Gastroesophageal sphincter (tissue), 4 donors: ENCODE measurements around the gene POLR3K. TPM values are rescaled to one million over a fixed set of nuclear protein-coding genes. Genes with fewer than 3 reads are reported as not detected.

Experiments used
- ATAC-seq: fragments of 150-250 bp; one replicate; pipeline ENCODE4 v1.9.1; 2016; ENCODE audit warnings: mild to moderate bottlenecking, moderate library complexity
- H3K27ac ChIP-seq, 4 donors: fragments of 200-600 bp; sonication (generic) in 3 of 4; 1 replicate in 3 of 4; 2 replicates in 1 of 4; pipeline ENCODE4 v1.5.1; 2016 to 2019
- H3K27me3 ChIP-seq: fragments of 200-600 bp; sonication (generic); one replicate; pipeline ENCODE4 v1.5.1; 2019
- H3K36me3 ChIP-seq, 2 donors: fragments of 200-600 bp; sonication (generic); one replicate each; pipeline ENCODE4 v1.5.1; 2019; ENCODE audit warnings: control low read depth in 1 of 2
- H3K4me1 ChIP-seq, 3 donors: fragments of 200-600 bp; sonication (generic); 1 replicate in 2 of 3; 2 replicates in 1 of 3; pipeline ENCODE4 v1.5.1; 2016 to 2019; ENCODE audit warnings: control low read depth in 2 of 3
- H3K4me3 ChIP-seq, 2 donors: fragments of 200-600 bp; sonication (generic); one replicate each; pipeline ENCODE4 v1.5.1; 2019; ENCODE audit warnings: mild to moderate bottlenecking in 1 of 2, moderate library complexity in 1 of 2
- H3K9me3 ChIP-seq, 3 donors: fragments of 200-600 bp; sonication (generic); one replicate each; pipeline ENCODE4 v1.5.1; 2017 to 2019; ENCODE audit warnings: control low read depth in 2 of 3
- EP300 ChIP-seq: sonication (generic); formaldehyde crosslinking; IDR thresholded peaks from one replicate; pipeline ENCODE4 v1.6.1; 2017; ENCODE audit warnings: antibody characterized with exemption, mild to moderate bottlenecking
- POLR2A ChIP-seq, 2 donors: fragments of 450-650 bp; IDR thresholded peaks; one replicate each; pipeline ENCODE4 v1.6.1; 2017; ENCODE audit warnings: antibody characterized with exemption in 2 of 2, mild to moderate bottlenecking in 2 of 2, moderate library complexity in 1 of 2
- POLR2AphosphoS5 ChIP-seq: sonication (generic); formaldehyde crosslinking; IDR thresholded peaks from one replicate; pipeline ENCODE4 v1.6.1; 2017; ENCODE audit warnings: antibody characterized with exemption
- WGBS, 2 donors: methylation state at CpG; one replicate each; pipeline ENCODE4 v1.1.5; 2018; ENCODE audit warnings: low coverage in 1 of 2; 5-methylcytosine and 5-hydroxymethylcytosine counted together
- total RNA-seq, 4 donors: library from RNA; depleted of rRNA; stranded (reverse); fragments of >200 nt; gene quantifications; one replicate each; pipeline ENCODE4 v1.1.0, GENCODE V29; 2016
- TF ChIP-seq, protein P1 (sequence below), 4 experiments: fragments of 200-600 bp in 2 of 4; fragments of 450-650 bp in 2 of 4; sonication (generic) in 1 of 4; IDR thresholded peaks; one replicate each; pipeline ENCODE4 v1.5.1; 2017 to 2019; ENCODE audit warnings: antibody characterized with exemption in 4 of 4, mild to moderate bottlenecking in 2 of 4, moderate library complexity in 2 of 4

The POLR3K gene
- total RNA-seq, 4 donors from 2014 or later, result 2.6 to 5.1 (median 4.5) TPM

DNA sequence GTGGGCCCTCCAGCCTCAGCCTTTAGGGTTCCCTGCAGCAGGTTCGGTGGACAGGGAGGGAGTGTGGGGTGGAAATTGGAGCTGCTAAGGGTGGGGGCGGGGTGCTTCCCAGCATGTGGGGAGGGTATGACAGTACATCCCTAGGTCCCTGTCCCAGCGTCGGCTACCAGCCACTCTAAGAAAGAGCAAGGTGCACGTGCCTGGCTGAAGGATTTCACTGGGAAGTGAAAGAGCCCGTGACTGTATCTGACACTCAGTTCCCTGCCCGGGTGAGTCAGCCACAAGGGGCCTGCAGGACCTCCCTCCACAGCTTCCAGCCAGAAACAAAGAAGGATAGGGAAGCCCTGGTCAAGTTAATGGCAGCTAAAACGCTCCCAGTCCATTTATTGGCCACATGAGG, 4.3 kb upstream of the POLR3K start:
- peaks cover 0 to 76% of the 10 kb centered on the region in 2 donors for H3K36me3 ChIP-seq
- 36 to 62% methylated on average over 3 to 5 of the region's 8 CpGs for WGBS, 2 donors
- H3K27ac ChIP-seq, result peak overlapping the region in 1 of 4 donors; percentile 24
- no peaks in the 10 kb centered on the region for H3K27me3 ChIP-seq
- TF ChIP-seq POLR2A (IDR thresholded peaks at IDR 0.05), result no peak
- TF ChIP-seq, protein P1, sequence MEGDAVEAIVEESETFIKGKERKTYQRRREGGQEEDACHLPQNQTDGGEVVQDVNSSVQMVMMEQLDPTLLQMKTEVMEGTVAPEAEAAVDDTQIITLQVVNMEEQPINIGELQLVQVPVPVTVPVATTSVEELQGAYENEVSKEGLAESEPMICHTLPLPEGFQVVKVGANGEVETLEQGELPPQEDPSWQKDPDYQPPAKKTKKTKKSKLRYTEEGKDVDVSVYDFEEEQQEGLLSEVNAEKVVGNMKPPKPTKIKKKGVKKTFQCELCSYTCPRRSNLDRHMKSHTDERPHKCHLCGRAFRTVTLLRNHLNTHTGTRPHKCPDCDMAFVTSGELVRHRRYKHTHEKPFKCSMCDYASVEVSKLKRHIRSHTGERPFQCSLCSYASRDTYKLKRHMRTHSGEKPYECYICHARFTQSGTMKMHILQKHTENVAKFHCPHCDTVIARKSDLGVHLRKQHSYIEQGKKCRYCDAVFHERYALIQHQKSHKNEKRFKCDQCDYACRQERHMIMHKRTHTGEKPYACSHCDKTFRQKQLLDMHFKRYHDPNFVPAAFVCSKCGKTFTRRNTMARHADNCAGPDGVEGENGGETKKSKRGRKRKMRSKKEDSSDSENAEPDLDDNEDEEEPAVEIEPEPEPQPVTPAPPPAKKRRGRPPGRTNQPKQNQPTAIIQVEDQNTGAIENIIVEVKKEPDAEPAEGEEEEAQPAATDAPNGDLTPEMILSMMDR (IDR thresholded peaks at IDR 0.05), result no peak
- no peak for TF ChIP-seq POLR2AphosphoS5
- TF ChIP-seq EP300, result no peak
- peaks cover 0 to 13% (median 0%) of the 10 kb centered on the region in 3 donors for H3K4me1 ChIP-seq
- no peak for ATAC-seq
- H3K9me3 ChIP-seq, result no peaks in the 10 kb centered on the region
- no peak overlapping the region for H3K4me3 ChIP-seq

DNA sequence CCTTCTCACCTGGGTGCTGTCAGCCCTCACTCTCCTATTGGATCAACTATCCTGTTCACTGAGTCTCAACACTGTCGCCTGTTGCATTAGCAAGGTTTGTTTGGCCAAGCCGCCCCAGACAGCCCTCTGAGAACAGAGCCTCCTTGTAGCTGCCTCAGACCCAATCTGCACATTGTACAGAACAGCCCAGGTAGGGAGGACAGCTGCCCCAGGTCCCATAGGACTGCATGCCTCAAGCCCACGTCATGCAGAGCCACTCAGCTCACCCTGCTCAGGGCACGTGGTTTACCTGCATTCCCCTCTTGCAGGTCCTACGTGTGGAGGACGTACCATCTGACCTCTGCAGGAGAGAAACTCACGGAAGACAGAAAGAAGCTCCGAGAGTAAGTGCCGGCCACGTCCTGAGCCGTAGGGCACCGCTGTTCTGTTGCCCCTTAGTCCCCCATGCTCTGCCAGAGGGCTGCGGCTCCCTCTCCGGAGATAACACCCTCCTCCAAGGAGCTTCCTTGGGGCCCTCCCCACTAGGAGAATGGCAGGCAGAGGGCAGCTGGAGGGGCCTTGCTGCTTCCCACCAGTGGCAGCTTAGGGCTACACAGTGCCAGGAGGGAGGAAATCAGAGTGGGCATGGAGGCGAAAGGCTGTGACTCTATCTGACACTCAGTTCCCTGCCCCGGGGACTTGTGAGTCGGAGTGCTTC, 3.0 kb upstream of the POLR3K start:
- no peak overlapping the region for H3K4me3 ChIP-seq
- H3K36me3 ChIP-seq, result peaks cover 0 to 62% of the 10 kb centered on the region in 2 donors
- H3K4me1 ChIP-seq, result peaks cover 0 to 26% (median 0%) of the 10 kb centered on the region in 3 donors
- no peaks in the 10 kb centered on the region for H3K27me3 ChIP-seq
- no peak for ATAC-seq
- no peak overlapping the region for H3K27ac ChIP-seq
- no peaks in the 10 kb centered on the region for H3K9me3 ChIP-seq
- no peak for TF ChIP-seq POLR2A (IDR thresholded peaks at IDR 0.05)
- TF ChIP-seq, protein P1 (IDR thresholded peaks at IDR 0.05), result no peak
- TF ChIP-seq EP300, result no peak
- TF ChIP-seq POLR2AphosphoS5, result no peak
- 72 to 73% methylated on average over 4 to 5 of the region's 17 CpGs for WGBS, 2 donors

DNA sequence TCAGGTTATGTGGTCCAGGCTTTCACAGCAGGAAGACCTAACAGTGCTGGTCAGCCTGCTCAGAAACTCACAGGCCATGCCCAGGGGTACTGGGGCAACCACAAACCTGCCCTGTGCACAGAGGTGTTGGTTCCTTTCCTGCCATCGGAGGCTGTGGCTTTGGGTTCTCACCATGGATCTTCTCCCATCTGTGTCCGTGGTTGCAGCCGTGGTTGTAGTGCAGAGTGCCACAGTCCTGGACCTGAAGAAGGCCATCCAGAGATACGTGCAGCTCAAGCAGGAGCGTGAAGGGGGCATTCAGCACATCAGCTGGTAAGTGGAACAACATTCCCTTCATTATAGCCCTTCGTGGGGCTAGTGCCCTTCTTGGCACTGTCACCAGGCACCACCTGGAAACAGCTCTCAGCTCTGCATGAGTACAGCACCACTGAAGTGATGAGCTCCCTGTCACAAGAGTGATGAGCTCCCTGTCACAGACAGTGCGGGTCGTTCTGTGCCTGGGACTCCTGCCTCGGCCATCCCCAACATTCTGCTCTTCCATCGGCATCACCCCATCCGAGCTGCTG, 2.2 kb upstream of the POLR3K start:
- Histone ChIP-seq H3K27ac (no peak overlapping the region), H3K27me3 (no peaks in the 10 kb centered on the region), H3K9me3 (no peaks in the 10 kb centered on the region), H3K4me1 (peaks cover 0 to 33% (median 0%) of the 10 kb centered on the region in 3 donors), H3K36me3 (peaks cover 0 to 57% of the 10 kb centered on the region in 2 donors), H3K4me3 (no peak overlapping the region)
- no peak for ATAC-seq
- TF ChIP-seq POLR2A (IDR thresholded peaks at IDR 0.05), result no peak
- no peak for TF ChIP-seq POLR2AphosphoS5
- WGBS, 2 donors, result 60% methylated on average over 1 of the region's 11 CpGs; no CpG with 5 or more reads in 1 of the 2 donors

DNA sequence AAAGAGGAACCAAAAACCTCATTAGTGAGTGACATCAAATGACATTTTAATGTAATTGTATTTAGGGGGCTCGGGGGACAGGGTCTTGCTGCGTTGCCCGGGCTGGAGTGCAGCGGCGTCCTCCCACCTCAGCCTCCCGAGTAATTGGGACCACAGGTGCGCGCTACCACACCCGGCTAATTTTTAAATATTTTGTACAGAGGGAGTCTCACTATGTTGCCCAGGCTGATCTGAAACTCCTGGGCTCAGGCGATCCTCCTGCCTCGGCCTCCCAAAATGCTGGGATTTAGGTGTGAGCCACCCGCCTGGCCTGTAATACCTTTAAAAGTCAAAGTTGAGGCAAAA, 801 bp upstream of the POLR3K start:
- ATAC-seq, result no peak
- H3K9me3 ChIP-seq, result no peaks in the 10 kb centered on the region
- TF ChIP-seq, protein P1 (IDR thresholded peaks at IDR 0.05), result no peak
- TF ChIP-seq POLR2A (IDR thresholded peaks at IDR 0.05), result no peak
- peak overlapping the region; percentile 19 to 86 (median 79) for H3K27ac ChIP-seq
- H3K36me3 ChIP-seq, result peaks cover 0 to 48% of the 10 kb centered on the region in 2 donors
- H3K4me1 ChIP-seq, result peaks cover 0 to 34% (median 0%) of the 10 kb centered on the region in 3 donors
- H3K27me3 ChIP-seq, result no peaks in the 10 kb centered on the region
- WGBS, 2 donors, result 37 to 59% methylated on average over 3 to 9 of the region's 12 CpGs
- peak overlapping the region; percentile 62 to 66 for H3K4me3 ChIP-seq

DNA sequence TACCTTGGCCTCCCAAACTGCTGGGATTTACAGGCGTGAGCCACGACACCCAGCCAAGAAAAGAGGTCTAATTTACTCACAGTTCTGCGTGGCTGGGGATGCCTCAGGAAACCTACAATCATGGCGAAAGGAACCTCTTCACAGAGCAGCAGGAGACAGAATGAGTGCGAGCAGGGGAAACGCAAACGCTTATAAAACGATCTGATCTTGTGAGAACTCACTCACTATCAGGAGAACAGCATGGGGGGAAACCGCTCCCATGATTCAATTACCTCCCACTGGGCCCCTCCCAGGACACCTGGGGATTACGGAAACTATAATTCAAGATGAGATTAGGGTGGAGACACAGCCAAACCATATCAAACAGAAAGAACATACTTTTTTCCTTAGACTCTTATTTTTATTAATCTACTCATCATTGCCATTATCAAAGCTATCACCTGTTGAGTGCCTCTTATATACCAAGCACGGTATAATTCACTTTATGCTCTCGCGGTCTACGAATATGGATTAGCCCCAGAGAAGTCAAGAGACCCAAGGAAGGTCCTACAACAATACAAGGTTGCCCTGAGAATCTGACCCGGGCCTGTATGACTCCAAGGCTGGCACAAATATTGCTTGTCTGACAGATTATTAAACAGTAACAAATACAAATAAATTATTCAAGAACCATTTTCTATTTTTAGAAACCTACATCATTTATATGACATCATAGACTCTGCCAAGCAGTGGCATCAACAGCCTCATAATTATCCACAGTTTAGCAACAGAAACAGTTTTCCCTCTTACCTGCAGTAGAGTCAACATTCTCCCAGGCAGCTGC, 2.4 kb downstream of the POLR3K start:
- Histone ChIP-seq H3K36me3 (peaks cover 0 to 44% of the 10 kb centered on the region in 2 donors), H3K27ac (no peak overlapping the region), H3K27me3 (no peaks in the 10 kb centered on the region), H3K4me1 (peaks cover 0 to 34% (median 0%) of the 10 kb centered on the region in 3 donors), H3K4me3 (no peak overlapping the region), H3K9me3 (no peaks in the 10 kb centered on the region)
- WGBS, 2 donors, result 80 to 91% methylated on average over 9 to 11 of the region's 15 CpGs
- TF ChIP-seq EP300, result no peak
- no peak for ATAC-seq
